Hepatocyte (in vitro differentiated cells): ENCODE data around the gene CAV2. TPM values are rescaled to one million over a fixed set of nuclear protein-coding genes. Genes with fewer than 3 reads are reported as not detected.

Source experiments
- DNase-seq: peaks from one replicate; pipeline ENCODE4 v3.0.0-alpha.2; 2016; ENCODE audit warnings: low spot score
- H2AFZ ChIP-seq: fragments of 200-600 bp; sonication (generic); 2 replicates; pipeline ENCODE4 v1.6.0; 2016; ENCODE audit warnings: antibody characterized with exemption, mild to moderate bottlenecking
- H3K27ac ChIP-seq: fragments of 200-600 bp; sonication (generic); 2 replicates; pipeline ENCODE4 v1.5.1; 2016; ENCODE audit warnings: mild to moderate bottlenecking
- H3K27me3 ChIP-seq: fragments of 200-600 bp; sonication (generic); 2 replicates; pipeline ENCODE4 v1.6.1; 2016
- H3K36me3 ChIP-seq: fragments of 200-600 bp; sonication (generic); replicated peaks from 2 replicates; pipeline ENCODE4 v1.5.1; 2016; ENCODE audit warnings: low read depth; ENCODE audit not compliant: insufficient read depth
- H3K4me1 ChIP-seq: fragments of 200-600 bp; sonication (generic); 2 replicates; pipeline ENCODE4 v1.5.1; 2016; ENCODE audit warnings: mild to moderate bottlenecking, moderate library complexity; ENCODE audit not compliant: insufficient read depth
- H3K4me2 ChIP-seq: fragments of 200-600 bp; sonication (generic); 2 replicates; pipeline ENCODE4 v1.6.0; 2016
- H3K4me3 ChIP-seq: fragments of 200-600 bp; sonication (generic); 2 replicates; pipeline ENCODE4 v1.5.1; 2016; ENCODE audit warnings: mild to moderate bottlenecking
- H3K79me2 ChIP-seq: fragments of 200-600 bp; sonication (generic); 2 replicates; pipeline ENCODE4 v1.6.0; 2017; ENCODE audit warnings: mild to moderate bottlenecking
- H3K9me2 ChIP-seq: fragments of 200-600 bp; sonication (generic); replicated peaks from 2 replicates; pipeline ENCODE4 v1.6.0; 2017; ENCODE audit warnings: mild to moderate bottlenecking; ENCODE audit not compliant: insufficient read depth
- H3K9me3 ChIP-seq: fragments of 200-600 bp; sonication (generic); 2 replicates; pipeline ENCODE4 v1.5.1; 2016; ENCODE audit warnings: low read depth, mild to moderate bottlenecking
- H4K20me1 ChIP-seq: fragments of 200-600 bp; sonication (generic); 2 replicates; pipeline ENCODE4 v1.6.0; 2016; ENCODE audit warnings: mild to moderate bottlenecking; ENCODE audit not compliant: insufficient read depth, poor library complexity, severe bottlenecking
- CTCF ChIP-seq: fragments of 200-600 bp; sonication (generic); IDR thresholded peaks from 2 replicates; pipeline ENCODE4 v1.5.1; 2016; ENCODE audit warnings: antibody characterized with exemption, mild to moderate bottlenecking; ENCODE audit not compliant: poor library complexity
- EZH2 ChIP-seq: fragments of 200-600 bp; sonication (generic); IDR thresholded peaks from 2 replicates; pipeline ENCODE4 v1.6.1; 2016; ENCODE audit warnings: antibody characterized with exemption, mild to moderate bottlenecking, borderline replicate concordance
- EZH2phosphoT487 ChIP-seq: fragments of 200-600 bp; sonication (generic); IDR thresholded peaks from one replicate; pipeline ENCODE4 v1.6.1; 2018; ENCODE audit warnings: antibody characterized with exemption, mild to moderate bottlenecking, low read depth, moderate library complexity; ENCODE audit not compliant: unreplicated experiment, severe bottlenecking
- WGBS: methylation state at CpG from one replicate; pipeline ENCODE4 v1.1.6; 2016; ENCODE audit warnings: low lambda C conversion rate; ENCODE audit errors: missing lambda C conversion rate; 5-methylcytosine and 5-hydroxymethylcytosine counted together
- polyA plus RNA-seq: library from polyadenylated mRNA; unstranded; fragments of >200 nt; fragmentation: Nextera tagmentation; extraction: Ambion mirVana; gene quantifications from 2 replicates; pipeline ENCODE4 v1.2.1, GENCODE V29; 2016
- total RNA-seq: library from RNA; depleted of rRNA; stranded (reverse); fragments of >200 nt; gene quantifications from 2 replicates; pipeline ENCODE4 v1.2.3, GENCODE V29; 2014

The CAV2 gene
- total and polyA plus RNA-seq, 2 experiments from 2014 or later: 49.2 to 53.0 TPM

- H3K4me1 ChIP-seq: no peaks in the 10 kb centered on the region
- H2AFZ ChIP-seq: no peak overlapping the region
- no peak for DNase-seq
- H3K9me2 ChIP-seq: no peaks in the 10 kb centered on the region
- no peak overlapping the region for H3K4me3 ChIP-seq
- H3K4me2 ChIP-seq: no peak overlapping the region
- no peak overlapping the region for H3K27ac ChIP-seq
- no peak for TF ChIP-seq EZH2
- TF ChIP-seq CTCF: no peak
- TF ChIP-seq EZH2phosphoT487: no peak
- no peaks in the 10 kb centered on the region for H3K79me2 ChIP-seq
- H3K36me3 ChIP-seq: no peaks in the 10 kb centered on the region
- WGBS: over 99% methylated on average over 4 of the region's 4 CpGs
- no peaks in the 10 kb centered on the region for H3K27me3 ChIP-seq
- no peaks in the 10 kb centered on the region for H3K9me3 ChIP-seq
- H4K20me1 ChIP-seq: no peaks in the 10 kb centered on the region
Measured at GRCh38 chr7:116463956-116464355, 35.6 kb upstream of the CAV2 start.

- no peaks in the 10 kb centered on the region for H3K9me3 ChIP-seq
- TF ChIP-seq CTCF (no peak), EZH2 (no peak), EZH2phosphoT487 (no peak)
Measured at GRCh38 chr7:116464375-116464774, 35.2 kb upstream of the CAV2 start.

GRCh38 chr7:116465125-116465524 lies 34.4 kb upstream of the CAV2 start:
- 93% methylated on average over 2 of the region's 2 CpGs for WGBS
- Histone ChIP-seq H2AFZ (no peak overlapping the region), H3K9me3 (no peaks in the 10 kb centered on the region), H3K4me3 (no peak overlapping the region), H3K4me1 (no peaks in the 10 kb centered on the region), H3K4me2 (no peak overlapping the region), H3K27me3 (no peaks in the 10 kb centered on the region), H3K9me2 (no peaks in the 10 kb centered on the region), H4K20me1 (no peaks in the 10 kb centered on the region), H3K36me3 (no peaks in the 10 kb centered on the region), H3K79me2 (no peaks in the 10 kb centered on the region), H3K27ac (no peak overlapping the region)
- DNase-seq: no peak
- TF ChIP-seq EZH2phosphoT487 (no peak), CTCF (no peak), EZH2 (no peak)

More at GRCh38 chr7:116464375-116464774, 35.2 kb upstream of the CAV2 start:
- H3K4me1 ChIP-seq: no peaks in the 10 kb centered on the region
- no peak overlapping the region for H3K27ac ChIP-seq
- no peaks in the 10 kb centered on the region for H3K9me2 ChIP-seq
- no peaks in the 10 kb centered on the region for H3K27me3 ChIP-seq
- no peak overlapping the region for H3K4me2 ChIP-seq
- no peak overlapping the region for H2AFZ ChIP-seq
- no peaks in the 10 kb centered on the region for H4K20me1 ChIP-seq
- no peak overlapping the region for H3K4me3 ChIP-seq
- DNase-seq: no peak
- 93% methylated on average over 4 of the region's 4 CpGs for WGBS
- H3K79me2 ChIP-seq: no peaks in the 10 kb centered on the region
- H3K36me3 ChIP-seq: no peaks in the 10 kb centered on the region

- Histone ChIP-seq H3K79me2 (no peaks in the 10 kb centered on the region), H3K27ac (no peak overlapping the region), H2AFZ (no peak overlapping the region), H3K9me3 (no peaks in the 10 kb centered on the region), H3K36me3 (no peaks in the 10 kb centered on the region), H3K4me3 (no peak overlapping the region), H3K4me2 (no peak overlapping the region), H4K20me1 (no peaks in the 10 kb centered on the region), H3K27me3 (no peaks in the 10 kb centered on the region), H3K9me2 (no peaks in the 10 kb centered on the region), H3K4me1 (no peaks in the 10 kb centered on the region)
- TF ChIP-seq CTCF (no peak), EZH2 (no peak), EZH2phosphoT487 (no peak)
- no peak for DNase-seq
- WGBS: 95% methylated on average over 2 of the region's 2 CpGs
Measured at GRCh38 chr7:116468534-116468933, 31.0 kb upstream of the CAV2 start.
